ENCODE measurements around the gene CCDC81.

Gene CCDC81

GRCh38 chr11:86442827-86443226 is 68.1 kb downstream of the CCDC81 start:
- no peak for DNase-seq

GRCh38 chr11:86443415-86443814 is 68.7 kb downstream of the CCDC81 start:
- DNase-seq: no peak

DNA sequence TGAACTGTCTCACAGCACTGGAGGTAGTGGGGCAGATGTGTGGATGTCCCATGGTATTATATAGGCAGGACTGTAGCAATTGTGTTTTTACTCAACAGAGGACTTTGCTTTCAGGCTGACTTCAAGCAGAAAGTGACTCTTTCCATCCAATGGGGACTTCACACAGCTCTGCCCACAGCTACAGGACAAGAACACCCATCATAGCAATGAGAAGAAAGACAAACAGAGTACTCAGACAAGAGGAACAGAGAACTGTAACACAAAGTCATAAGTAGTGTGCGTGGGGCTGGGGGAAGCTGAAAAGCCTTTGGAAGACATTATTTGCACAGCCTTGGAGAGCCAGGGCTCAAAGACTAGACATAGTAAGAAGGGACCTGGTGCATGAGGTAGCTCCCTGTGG is 70.3 kb downstream of the CCDC81 start:
- DNase-seq: no peak

DNA sequence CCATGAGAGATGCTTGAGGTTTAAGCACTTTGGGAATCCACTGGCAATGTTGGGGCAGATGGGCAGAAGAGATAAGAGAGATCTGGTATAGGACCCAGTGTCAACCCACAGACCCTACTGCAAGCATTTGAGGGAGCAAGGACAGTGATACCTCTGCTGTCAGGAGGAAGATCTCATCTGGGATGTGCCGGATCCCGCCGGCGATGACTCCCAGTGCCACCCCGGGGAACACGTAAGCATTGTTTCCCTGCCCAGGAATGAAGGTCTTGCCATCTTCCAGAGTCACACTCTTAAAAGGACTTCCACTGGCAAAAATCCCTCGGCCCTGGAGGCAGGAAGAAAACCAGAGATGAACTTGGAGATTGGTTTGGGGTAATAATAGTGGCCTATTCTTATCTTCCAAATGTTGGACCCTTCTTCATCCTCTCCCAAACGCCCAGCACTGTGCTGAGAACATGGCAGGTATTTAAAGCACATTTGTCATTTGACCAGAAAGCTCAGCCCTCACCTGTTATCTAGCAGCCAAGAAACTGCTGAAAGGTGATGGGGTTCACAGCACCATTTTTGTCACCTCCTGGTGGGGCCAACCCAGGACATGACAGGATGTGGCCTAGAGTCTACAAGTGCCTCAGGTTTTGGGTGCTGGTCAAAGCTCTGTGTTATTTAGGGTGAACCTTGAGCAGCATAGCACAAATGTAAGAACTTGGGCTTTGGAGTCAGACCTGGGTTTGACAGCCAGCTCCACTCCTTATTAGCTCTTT is 71.7 kb downstream of the CCDC81 start:
- no peak for DNase-seq

GRCh38 chr11:86446924-86447285 is 72.2 kb downstream of the CCDC81 start:
- DNase-seq: no peak

- DNase-seq: no peak
Observed at GRCh38 chr11:86447763-86448480, 73.2 kb downstream of the CCDC81 start.

GRCh38 chr11:86449993-86450629 is 75.4 kb downstream of the CCDC81 start:
- no peak for DNase-seq

GRCh38 chr11:86453290-86454030 is 78.8 kb downstream of the CCDC81 start:
- DNase-seq: no peak

- DNase-seq: peak; percentile 98
Observed at GRCh38 chr11:86456075-86456939, 81.6 kb downstream of the CCDC81 start.

DNA sequence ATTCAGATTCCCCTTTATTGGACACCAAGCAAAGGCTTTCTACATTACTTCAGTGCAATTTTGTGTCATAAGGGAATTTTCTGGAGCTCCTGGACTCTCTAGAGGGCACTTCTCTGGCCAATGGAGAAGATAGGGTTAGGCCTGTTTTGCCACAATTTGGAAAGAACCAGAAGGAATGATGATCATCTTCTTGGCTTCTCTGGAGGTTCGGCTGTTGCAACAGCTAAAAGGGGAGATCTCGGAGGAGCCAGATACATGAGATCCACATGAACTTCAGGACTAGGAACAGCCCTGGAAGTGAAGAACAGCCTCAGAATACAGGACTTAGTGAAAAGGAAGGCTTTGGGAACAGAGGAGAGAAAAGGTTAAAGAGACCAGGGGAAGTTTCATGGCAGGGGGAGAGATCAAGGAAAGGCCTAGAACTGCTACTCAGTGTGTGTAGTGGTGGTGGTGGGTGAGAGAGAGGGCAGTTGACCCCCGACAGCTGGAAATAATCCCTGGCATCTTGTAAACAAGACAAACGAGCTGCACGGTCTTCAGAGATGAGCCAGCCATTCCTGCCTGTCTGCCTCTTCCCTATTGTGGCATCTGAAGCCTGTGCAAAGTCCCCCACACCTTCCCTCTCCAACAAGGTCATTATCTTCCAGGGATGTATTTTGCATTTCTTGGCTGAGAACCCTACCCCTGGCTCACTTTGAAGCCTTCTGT is 83.8 kb downstream of the CCDC81 start:
- DNase-seq: no peak

DNA sequence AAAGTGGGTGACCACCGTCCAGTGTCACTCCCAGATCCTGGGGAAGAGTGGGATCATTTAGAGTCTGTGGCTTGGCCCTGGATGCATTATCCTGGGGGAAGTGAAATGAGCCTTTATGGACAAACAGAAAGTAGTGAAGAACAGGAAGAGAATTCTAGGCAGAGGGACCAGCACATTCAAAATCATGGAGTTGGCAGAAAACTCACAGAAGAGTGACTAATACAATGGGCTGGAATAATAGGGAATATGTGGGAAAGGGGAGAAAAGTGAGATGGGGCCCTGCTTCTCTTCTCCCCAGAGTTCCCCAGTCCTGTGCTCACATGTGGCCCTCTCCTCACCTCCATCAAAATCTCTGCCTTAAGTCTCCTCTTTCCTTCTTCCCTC is 84.3 kb downstream of the CCDC81 start:
- no peak for DNase-seq

- no peak for DNase-seq
Observed at GRCh38 chr11:86459682-86460460, 85.2 kb downstream of the CCDC81 start.

DNA sequence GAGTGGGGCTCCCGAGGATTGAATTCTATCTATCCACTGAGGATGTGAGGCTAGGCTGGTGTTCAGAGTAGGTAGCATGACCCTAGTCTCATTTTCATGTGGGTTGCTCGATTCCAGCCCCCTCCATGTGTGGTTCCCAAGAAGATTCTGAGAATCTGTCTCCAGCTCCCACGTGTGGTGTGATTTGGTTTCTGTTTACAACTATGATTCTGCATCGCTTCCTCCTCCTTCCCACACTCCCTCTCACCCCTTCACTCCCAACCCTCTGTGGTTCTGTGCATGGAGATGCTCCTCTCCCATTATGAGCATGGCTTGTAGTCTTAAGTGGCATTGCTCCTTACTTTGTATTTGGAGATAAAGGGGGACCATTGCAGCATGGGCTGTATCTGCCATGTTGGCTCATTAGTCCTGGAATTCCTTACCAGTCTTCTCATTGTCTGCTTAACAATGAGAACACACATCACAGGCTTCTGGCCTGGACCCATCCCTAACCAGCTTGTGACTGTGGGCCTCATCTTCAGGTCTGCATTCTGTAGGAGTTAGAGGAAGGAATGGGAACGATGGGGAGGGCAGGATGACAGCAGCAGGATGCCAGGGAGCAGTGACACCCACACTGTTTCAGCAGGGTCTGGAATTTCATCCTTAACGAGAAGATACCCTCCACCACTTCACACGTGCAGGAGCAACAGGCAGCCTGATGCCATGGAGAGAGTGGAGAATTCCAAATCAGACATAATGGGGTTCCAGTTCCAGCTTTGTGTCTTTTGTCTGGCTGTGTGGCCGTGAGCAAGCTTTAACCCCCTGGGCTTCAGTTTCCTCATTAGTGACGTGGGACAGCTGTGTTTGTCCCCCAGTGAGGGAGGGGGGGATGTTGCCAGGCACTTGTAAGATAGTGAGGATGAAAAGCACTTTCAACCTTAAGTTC is 86.0 kb downstream of the CCDC81 start:
- DNase-seq: no peak

- no peak for DNase-seq
Observed at GRCh38 chr11:86461892-86462291, 87.2 kb downstream of the CCDC81 start.

GRCh38 chr11:86463120-86463519 is 88.4 kb downstream of the CCDC81 start:
- DNase-seq: no peak

- no peak for DNase-seq
Observed at GRCh38 chr11:86463955-86464354, 89.3 kb downstream of the CCDC81 start.

- DNase-seq: no peak
Observed at GRCh38 chr11:86464509-86465221, 90.0 kb downstream of the CCDC81 start.

GRCh38 chr11:86468169-86468568 is 93.5 kb downstream of the CCDC81 start:
- DNase-seq: no peak

Measured in NCI-H2171 treated with DMSO at 0.1 percent for 48 hours (cell line).